GM12872 (cell line): ENCODE measurements around the gene ABLIM1.

ENCODE experiments used
- TF ChIP-seq, protein P1 (sequence below): IDR thresholded peaks from 3 replicates; pipeline ENCODE4 v1.5.1; 2011; ENCODE audit warnings: low read depth, mild to moderate bottlenecking, low read length, moderate library complexity; ENCODE audit not compliant: insufficient read depth

Gene ABLIM1

DNA sequence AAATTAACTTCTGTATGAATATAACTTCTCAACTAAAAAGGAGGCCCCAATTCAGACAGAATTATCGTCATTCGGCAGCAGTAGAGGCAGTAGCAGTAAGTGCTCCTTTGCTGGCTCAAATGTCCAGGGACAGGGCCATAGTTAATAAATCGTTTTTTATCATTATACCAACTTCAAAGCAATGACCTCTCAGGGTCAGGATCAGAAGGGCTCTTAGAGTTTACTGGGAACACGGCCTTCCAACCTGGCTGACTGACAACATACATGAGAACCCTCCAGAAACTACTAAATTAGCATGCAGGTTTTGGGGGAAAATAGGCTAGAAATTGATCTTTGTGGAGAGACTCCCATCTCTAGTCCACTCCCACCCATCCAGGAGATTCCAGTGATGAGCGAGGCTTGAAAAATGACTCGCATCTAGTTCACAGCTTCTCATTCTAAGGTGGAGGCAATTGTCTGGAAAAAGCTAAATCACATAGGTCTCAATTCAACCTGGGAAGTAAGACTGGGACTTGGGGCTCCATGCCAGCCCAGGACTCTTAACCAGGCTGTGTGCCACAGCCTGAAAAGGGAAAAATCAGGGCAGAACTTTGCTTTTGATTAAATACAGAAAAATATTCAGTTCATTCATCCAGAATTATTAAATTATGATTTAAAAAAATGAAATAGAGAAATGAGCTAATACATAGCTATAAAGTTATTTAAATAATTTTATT, 84.6 kb downstream of the ABLIM1 start:
- TF ChIP-seq, protein P1, sequence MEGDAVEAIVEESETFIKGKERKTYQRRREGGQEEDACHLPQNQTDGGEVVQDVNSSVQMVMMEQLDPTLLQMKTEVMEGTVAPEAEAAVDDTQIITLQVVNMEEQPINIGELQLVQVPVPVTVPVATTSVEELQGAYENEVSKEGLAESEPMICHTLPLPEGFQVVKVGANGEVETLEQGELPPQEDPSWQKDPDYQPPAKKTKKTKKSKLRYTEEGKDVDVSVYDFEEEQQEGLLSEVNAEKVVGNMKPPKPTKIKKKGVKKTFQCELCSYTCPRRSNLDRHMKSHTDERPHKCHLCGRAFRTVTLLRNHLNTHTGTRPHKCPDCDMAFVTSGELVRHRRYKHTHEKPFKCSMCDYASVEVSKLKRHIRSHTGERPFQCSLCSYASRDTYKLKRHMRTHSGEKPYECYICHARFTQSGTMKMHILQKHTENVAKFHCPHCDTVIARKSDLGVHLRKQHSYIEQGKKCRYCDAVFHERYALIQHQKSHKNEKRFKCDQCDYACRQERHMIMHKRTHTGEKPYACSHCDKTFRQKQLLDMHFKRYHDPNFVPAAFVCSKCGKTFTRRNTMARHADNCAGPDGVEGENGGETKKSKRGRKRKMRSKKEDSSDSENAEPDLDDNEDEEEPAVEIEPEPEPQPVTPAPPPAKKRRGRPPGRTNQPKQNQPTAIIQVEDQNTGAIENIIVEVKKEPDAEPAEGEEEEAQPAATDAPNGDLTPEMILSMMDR, result no peak

GRCh38 chr10:114571316-114571999, 86.6 kb downstream of the ABLIM1 start:
- TF ChIP-seq, protein P1, result no peak

GRCh38 chr10:114566064-114566463, 92.0 kb downstream of the ABLIM1 start:
- TF ChIP-seq, protein P1, result no peak

- TF ChIP-seq, protein P1, result no peak
These were observed 93.0 kb downstream of the ABLIM1 start for GRCh38 chr10:114565066-114565465.

DNA sequence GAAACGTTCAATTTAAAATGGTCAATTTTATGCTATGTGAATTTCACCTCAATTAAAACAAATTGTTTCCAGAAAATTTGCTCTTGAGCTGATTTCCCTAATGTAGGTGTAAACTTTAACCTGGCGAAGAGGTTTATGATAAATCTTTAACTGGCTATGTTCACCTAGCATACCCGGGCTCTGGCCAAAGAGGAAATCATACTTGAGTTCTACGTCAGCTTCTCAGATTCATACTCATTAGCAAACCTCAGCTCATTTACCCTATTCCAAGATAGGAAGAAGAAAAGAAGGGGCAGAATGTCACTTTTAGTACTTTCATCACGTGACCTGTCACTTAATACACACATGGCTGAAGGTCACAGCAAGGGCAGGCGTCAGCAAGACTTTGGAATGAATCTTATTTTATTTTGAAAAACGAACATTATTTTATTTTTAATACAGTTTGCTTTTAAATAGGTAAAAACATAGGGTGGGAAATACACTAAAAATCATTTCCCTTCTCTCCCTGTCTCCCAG, 97.0 kb downstream of the ABLIM1 start:
- TF ChIP-seq, protein P1, result no peak

DNA sequence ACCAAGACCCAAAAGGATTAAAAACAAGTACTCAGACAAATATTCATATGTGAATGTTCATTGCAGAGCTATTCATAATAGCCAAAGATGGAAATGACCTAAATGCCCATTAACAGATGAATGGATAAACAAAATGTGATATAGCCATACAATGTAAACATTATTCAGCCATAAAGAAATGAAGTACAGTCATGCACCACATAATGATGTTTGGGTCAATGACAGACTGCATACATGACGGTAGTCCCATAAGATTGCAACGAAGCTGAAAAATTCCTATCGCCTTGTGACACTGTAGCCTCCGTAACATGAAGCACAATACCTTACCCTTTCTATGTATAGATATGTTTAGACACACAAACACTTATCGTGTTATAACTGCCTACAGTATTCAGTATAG, 97.9 kb downstream of the ABLIM1 start:
- TF ChIP-seq, protein P1, result no peak

- TF ChIP-seq, protein P1, result no peak
These were observed 98.4 kb downstream of the ABLIM1 start for GRCh38 chr10:114559636-114560035.
